Subcutaneous abdominal adipose tissue (tissue), 5 donors: ENCODE data around the gene PRKAR1B.

Experiments
- H3K27ac ChIP-seq: one replicate; pipeline ENCODE4 v1.7.0; 2013; ENCODE audit warnings: low read depth, mild to moderate bottlenecking, inconsistent platforms, low read length, moderate library complexity
- H3K27me3 ChIP-seq, 5 donors: one replicate each; pipeline ENCODE4 v1.7.0; 2013; ENCODE audit warnings: low read length in 5 of 5, inconsistent platforms in 1 of 5; ENCODE audit not compliant: control insufficient read depth in 5 of 5, insufficient read depth in 4 of 5
- H3K36me3 ChIP-seq, 5 donors: one replicate each; pipeline ENCODE4 v1.7.0; 2013; ENCODE audit warnings: low read length in 5 of 5; ENCODE audit not compliant: control insufficient read depth in 5 of 5, insufficient read depth in 5 of 5
- H3K4me1 ChIP-seq, 5 donors: one replicate each; pipeline ENCODE4 v1.7.0; 2013; ENCODE audit warnings: low read length in 5 of 5, mild to moderate bottlenecking in 3 of 5, moderate library complexity in 1 of 5; ENCODE audit not compliant: control insufficient read depth in 5 of 5, insufficient read depth in 5 of 5
- H3K4me3 ChIP-seq, 5 donors: one replicate each; pipeline ENCODE4 v1.7.0; 2013; ENCODE audit warnings: low read length in 5 of 5, low read depth in 1 of 5
- H3K9ac ChIP-seq, 5 donors: one replicate each; pipeline ENCODE4 v1.7.0; 2013; ENCODE audit warnings: low read length in 5 of 5, mild to moderate bottlenecking in 4 of 5, moderate library complexity in 3 of 5
- H3K9me3 ChIP-seq, 5 donors: one replicate each; pipeline ENCODE4 v1.7.0; 2013; ENCODE audit warnings: low read length in 5 of 5; ENCODE audit not compliant: control insufficient read depth in 5 of 5
- donor health status: healthy.
- donor health status: healthy.
- donor health status: healthy.
- donor health status: healthy.
- donor health status: healthy.

The PRKAR1B gene

DNA sequence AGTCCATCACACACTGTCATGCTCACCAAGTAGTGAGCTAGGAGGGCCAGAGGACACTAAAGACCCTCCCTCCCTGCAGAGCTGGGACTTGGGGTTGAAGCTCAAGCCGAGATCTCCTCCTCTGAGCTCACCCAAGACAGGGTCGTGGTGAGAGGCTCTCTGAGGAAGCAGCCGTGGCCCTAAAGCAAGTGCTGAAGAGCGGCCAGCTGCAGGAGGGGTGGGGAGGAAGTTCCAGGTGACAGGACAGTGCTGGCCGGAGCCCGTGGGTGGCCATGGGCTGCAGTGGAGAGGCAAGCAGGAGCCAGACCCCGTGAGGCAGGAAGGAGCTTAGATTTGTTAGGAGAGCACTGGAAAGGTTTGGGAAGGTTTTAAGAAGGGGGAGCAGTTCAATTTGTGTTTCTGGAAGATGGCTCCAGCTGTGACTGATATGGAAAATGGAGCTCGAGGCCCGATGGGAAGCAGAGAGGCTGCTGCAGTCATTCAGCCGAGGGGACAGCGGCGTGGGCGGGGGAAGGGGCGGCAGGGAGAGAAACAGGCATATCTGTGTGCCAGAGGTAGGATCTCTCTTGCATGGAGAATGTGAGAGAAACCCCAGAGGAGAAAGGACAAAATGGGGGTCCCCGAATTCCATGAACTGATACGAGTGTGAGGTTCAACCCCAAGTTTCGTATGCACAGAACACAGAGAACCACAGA lies 27.5 kb downstream of the PRKAR1B start:
- no peaks in the 10 kb centered on the region for H3K27me3 ChIP-seq
- no peak overlapping the region for H3K9ac ChIP-seq
- peaks cover 0 to 31% (median 3%) of the 10 kb centered on the region in 5 donors for H3K4me1 ChIP-seq
- H3K4me3 ChIP-seq: peak overlapping the region in 3 of 5 donors; percentile 8 to 40 (median 24)
- H3K36me3 ChIP-seq: no peaks in the 10 kb centered on the region
- peaks cover 0 to 7% (median 3%) of the 10 kb centered on the region in 5 donors for H3K9me3 ChIP-seq
- H3K27ac ChIP-seq: no peak overlapping the region

DNA sequence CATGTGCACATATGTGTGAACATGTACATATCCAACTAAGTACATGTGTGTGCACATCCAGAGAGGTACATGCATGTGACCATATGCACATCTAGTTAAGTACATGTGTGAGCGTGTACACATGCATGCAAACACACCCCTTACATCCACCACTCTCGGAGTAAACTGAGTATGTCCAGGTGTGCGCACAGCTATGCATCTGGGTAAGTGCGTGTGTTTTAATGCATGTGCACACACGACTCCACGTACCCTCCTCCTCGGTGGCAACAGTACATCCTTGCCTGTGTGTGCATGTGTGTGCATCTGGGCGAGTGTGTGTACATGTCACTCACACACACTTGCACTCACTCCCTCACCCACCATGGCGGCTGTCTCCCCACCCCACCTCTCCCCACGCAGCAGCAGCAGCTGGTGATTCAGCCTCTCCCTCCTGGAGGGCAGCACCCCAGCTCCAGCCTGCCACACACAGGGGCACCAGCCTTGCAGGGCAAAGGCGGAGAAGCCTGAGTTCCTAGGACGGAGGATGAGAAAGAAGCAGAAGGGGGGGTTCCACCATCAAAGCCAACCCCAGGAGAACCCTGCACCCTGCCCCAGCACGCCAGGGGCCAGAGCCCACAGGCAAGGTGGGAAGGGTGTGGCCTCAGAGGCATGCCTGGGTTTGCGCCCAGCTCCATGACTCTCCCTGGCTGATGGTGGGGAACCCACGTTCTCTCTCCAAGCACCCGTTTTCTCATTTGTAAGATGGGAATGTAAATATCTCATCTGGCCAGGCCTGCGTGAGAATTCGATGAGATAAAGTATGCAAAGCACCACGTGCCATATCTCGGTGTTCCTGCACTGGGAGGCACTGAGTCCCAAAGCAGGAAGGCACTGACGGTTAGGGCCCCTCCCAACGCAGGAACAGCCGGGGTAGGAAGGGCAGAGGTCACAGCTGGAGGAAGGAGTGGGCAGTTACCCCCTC lies 28.3 kb downstream of the PRKAR1B start:
- no peaks in the 10 kb centered on the region for H3K27me3 ChIP-seq
- H3K9me3 ChIP-seq: peaks cover 0 to 7% (median 3%) of the 10 kb centered on the region in 5 donors
- H3K27ac ChIP-seq: no peak overlapping the region
- H3K4me3 ChIP-seq: peak overlapping the region in 3 of 5 donors; percentile 8 to 40 (median 24)
- H3K36me3 ChIP-seq: no peaks in the 10 kb centered on the region
- no peak overlapping the region for H3K9ac ChIP-seq
- H3K4me1 ChIP-seq: peaks cover 0 to 31% (median 3%) of the 10 kb centered on the region in 5 donors

DNA sequence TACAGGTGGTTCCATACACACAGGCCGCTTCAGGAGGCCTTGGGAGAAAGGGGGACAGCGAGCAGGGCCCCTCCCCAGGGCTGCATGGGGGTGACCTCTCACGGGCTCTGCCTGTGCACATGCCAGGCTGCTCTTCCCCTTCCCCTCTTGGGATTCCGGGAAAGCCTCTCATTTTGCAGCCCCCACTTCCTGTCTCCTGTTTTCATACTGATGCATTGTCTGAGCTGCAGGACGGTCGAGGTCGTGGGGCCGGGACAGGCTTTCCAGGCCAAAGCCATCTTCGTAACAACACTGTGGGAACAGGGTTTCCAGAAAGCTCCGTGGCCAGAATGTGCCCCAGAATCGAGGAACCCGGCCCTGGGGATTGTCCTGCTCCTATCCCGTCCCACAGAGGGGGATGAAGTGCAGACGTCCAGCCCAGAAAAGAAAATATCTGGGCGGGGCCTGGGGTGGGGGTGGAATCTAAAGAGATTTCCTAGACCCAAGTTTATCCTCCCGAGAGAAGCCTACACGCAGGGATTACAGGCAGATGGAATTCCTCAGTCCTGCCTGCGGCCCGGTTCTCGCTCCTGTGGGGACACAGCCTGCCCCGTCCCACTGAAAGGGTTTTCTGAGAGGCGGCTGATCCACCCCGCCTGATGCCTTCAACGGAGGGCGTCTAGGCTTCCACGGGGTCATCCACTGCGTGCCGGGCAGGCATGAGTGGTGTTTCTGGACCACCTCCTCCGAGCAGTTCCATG lies 30.1 kb downstream of the PRKAR1B start:
- peaks cover 0 to 4% (median 0%) of the 10 kb centered on the region in 5 donors for H3K9me3 ChIP-seq
- peaks cover 0 to 3% (median 0%) of the 10 kb centered on the region in 5 donors for H3K36me3 ChIP-seq
- H3K9ac ChIP-seq: no peak overlapping the region
- H3K4me3 ChIP-seq: no peak overlapping the region
- no peak overlapping the region for H3K27ac ChIP-seq
- H3K4me1 ChIP-seq: peaks cover 0 to 31% (median 3%) of the 10 kb centered on the region in 5 donors
- no peaks in the 10 kb centered on the region for H3K27me3 ChIP-seq

DNA sequence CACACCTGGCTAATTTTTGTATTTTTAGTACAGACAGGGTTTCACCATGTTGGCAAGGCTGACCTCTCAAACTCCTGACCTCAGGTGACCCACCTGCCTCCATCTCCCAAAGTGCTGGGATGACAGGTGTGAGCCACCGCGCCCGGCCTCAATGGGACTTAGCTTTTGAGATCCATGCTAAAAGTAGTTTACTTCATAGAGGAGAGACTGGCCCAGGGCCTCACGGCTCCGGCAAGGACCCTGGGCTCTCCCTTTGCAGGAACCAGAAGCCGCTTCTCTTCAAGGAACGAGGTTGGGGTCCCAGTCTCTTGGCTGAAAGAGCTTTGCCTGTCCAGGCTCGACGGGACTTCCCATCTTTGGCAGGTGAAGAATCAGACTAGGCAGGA lies 30.7 kb downstream of the PRKAR1B start:
- Histone ChIP-seq H3K9ac (no peak overlapping the region), H3K9me3 (peaks cover 0 to 4% (median 0%) of the 10 kb centered on the region in 5 donors), H3K36me3 (peaks cover 0 to 3% (median 0%) of the 10 kb centered on the region in 5 donors), H3K27ac (no peak overlapping the region), H3K27me3 (no peaks in the 10 kb centered on the region), H3K4me1 (peaks cover 0 to 31% (median 3%) of the 10 kb centered on the region in 5 donors), H3K4me3 (no peak overlapping the region)

DNA sequence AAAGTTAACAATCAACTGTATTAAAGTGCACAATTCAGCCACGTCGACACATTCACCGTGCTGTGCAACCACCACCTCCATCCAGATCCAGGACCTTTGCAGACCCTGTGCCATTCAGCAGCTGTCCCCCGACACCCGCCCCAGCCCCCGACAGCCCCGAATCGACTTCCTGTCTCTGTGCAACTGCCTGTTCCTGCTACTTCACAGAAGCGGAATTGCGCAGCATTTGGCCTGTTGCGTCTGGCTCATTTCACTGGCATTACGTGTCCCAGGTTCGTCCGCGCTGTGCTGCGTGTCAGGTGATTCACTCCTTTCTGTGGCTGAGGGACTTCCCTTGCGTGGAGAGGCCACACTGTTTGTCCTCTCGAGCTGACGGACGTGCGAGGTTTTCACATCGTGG lies 33.8 kb downstream of the PRKAR1B start:
- Histone ChIP-seq H3K9me3 (peaks cover 5 to 10% (median 6%) of the 10 kb centered on the region in 5 donors), H3K27me3 (no peaks in the 10 kb centered on the region), H3K9ac (no peak overlapping the region), H3K4me1 (peaks cover 0 to 14% (median 3%) of the 10 kb centered on the region in 5 donors), H3K27ac (no peak overlapping the region), H3K36me3 (peaks cover 0 to 3% (median 0%) of the 10 kb centered on the region in 5 donors), H3K4me3 (no peak overlapping the region)

DNA sequence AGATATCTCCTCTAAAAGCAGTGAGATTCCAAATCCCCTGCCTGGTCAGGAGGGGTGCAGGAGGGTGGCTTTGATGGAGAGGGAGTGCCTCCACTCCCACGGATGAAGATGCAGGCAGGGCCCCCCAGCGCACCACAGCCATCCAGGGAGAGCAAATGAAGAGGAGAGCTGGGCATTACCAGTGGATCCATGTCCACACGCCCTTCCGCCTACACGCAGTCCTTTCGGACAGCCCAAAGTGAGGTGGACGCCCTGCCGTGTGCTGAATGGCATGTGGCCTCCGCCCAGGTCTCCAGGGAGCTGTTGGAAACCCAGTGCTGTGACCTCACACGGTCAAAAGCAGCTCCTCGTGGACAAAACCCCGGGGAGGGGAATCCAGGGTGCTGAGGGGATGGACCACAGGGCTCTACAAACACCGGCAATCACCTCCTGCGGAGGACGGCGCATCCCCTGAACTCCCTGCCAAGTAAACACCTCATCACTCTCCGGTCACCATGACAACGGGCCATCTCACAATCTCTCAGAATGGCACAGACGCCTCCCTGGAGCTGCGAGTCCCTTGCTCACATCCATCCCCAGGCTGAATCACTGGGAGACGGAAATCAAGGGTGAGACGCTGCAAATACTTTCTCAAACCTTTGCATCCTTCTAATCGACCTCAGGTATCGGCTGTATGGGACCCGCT lies 35.6 kb downstream of the PRKAR1B start:
- Histone ChIP-seq H3K36me3 (peaks cover 0 to 3% (median 0%) of the 10 kb centered on the region in 5 donors), H3K27me3 (no peaks in the 10 kb centered on the region), H3K4me1 (peaks cover 0 to 2% (median under 1%) of the 10 kb centered on the region in 5 donors), H3K27ac (no peak overlapping the region), H3K9me3 (peaks cover 5 to 24% (median 21%) of the 10 kb centered on the region in 5 donors), H3K4me3 (no peak overlapping the region), H3K9ac (no peak overlapping the region)

DNA sequence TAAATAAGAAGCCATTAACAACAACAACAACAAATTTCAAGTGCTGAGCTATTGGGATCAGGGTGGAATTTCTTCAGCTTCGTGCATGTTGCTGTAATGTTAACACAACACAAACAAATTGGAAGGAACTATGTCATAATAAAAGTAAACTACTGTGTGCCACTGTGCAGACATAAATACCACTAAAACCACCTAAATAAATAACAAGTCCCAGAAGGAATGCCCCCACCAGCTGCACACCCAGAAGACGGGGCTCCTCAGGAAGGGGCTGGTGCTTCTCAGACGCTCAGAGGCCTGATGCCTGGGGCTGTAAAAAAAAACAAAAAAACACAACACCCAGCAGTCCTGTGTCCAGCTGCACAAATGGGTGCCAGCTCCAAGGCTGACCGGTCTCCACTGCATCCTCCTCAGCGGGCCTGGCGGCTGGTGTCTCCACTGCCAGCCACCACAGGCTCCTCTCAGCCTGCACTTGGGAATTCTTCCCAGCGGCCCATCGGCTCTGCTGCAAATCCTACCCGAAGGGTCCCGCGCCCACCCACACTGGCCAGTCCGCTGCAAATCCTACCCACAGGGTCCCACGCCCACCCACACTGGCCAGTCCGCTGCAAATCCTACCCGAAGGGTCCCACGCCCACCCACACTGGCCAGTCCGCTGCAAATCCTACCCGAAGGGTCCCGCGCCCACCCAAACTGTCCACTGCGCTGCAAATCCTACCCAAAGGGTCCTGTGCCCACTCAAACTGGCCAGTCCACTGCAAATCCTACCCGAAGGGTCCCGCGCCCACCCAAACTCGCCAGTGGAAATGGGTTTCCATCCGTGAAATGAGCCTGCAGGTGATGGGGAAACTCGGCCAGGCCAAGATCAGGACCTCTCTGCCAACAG lies 36.4 kb downstream of the PRKAR1B start:
- no peaks in the 10 kb centered on the region for H3K27me3 ChIP-seq
- H3K4me3 ChIP-seq: no peak overlapping the region
- peaks cover 5 to 28% (median 22%) of the 10 kb centered on the region in 5 donors for H3K9me3 ChIP-seq
- no peaks in the 10 kb centered on the region for H3K4me1 ChIP-seq
- H3K9ac ChIP-seq: no peak overlapping the region
- peaks cover 0 to 3% (median 0%) of the 10 kb centered on the region in 5 donors for H3K36me3 ChIP-seq
- no peak overlapping the region for H3K27ac ChIP-seq

DNA sequence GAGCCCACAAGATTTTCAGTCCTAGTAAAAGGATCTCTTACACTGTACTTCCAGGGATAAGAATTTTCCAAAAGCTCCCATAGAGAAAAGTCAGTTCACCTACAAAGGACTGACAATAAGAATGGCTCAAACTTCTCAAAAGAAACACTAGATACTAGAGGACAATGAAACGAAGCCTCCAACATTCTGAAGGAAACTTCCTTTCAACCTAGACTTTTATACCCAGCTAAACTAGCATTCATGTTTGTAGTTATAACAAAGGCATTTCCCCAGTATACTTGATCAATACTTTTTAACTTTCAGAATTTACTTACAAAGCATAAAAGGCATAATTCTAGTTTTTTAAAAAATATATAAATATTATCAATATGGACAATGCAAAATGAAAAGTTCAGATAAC lies 41.5 kb downstream of the PRKAR1B start:
- Histone ChIP-seq H3K27ac (no peak overlapping the region), H3K36me3 (no peaks in the 10 kb centered on the region), H3K9ac (no peak overlapping the region), H3K4me3 (no peak overlapping the region), H3K4me1 (no peaks in the 10 kb centered on the region), H3K9me3 (peaks cover 9 to 36% (median 33%) of the 10 kb centered on the region in 5 donors), H3K27me3 (no peaks in the 10 kb centered on the region)
